Astrocyte (in vitro differentiated cells and primary cell): ENCODE data around the gene TRIM8. TPM values are rescaled to one million over a fixed set of nuclear protein-coding genes. Genes with fewer than 3 reads are reported as not detected.
A peak's percentile ranks its signal among the peaks of the same experiment; 100 is the strongest.

ENCODE experiments used
- DNase-seq: peaks from one replicate; pipeline ENCODE4 v3.0.0-alpha.2; 2010; ENCODE audit warnings: low read depth
- FAIRE-seq: peaks from 2 replicates; lab custom pipeline; 2011; peaks lifted over from hg19 to GRCh38; lab: Jason Lieb, UNC
- H2AFZ ChIP-seq: 2 replicates; pipeline ENCODE4 v1.6.0; 2012; ENCODE audit warnings: low read depth, low read length, inconsistent platforms
- H3K27ac ChIP-seq: 2 replicates; pipeline ENCODE4 v1.5.1; 2011; ENCODE audit warnings: low read depth, low read length, inconsistent platforms
- H3K27me3 ChIP-seq: 2 replicates; pipeline ENCODE4 v1.6.0; 2011; ENCODE audit warnings: low read length, inconsistent platforms; ENCODE audit not compliant: insufficient read depth
- H3K36me3 ChIP-seq: 2 replicates; pipeline ENCODE4 v1.5.1; 2011; ENCODE audit warnings: low read length, inconsistent platforms; ENCODE audit not compliant: insufficient read depth
- H3K4me1 ChIP-seq: 2 replicates; pipeline ENCODE4 v1.5.1; 2011; ENCODE audit warnings: low read length, inconsistent platforms; ENCODE audit not compliant: insufficient read depth
- H3K4me2 ChIP-seq: 2 replicates; pipeline ENCODE4 v1.6.0; 2012; ENCODE audit warnings: low read length, inconsistent platforms
- H3K4me3 ChIP-seq: 2 replicates; pipeline ENCODE4 v1.5.1; 2011; ENCODE audit warnings: low read depth, mild to moderate bottlenecking, low read length, inconsistent platforms; ENCODE audit not compliant: insufficient read depth
- H3K79me2 ChIP-seq: 2 replicates; pipeline ENCODE4 v1.6.0; 2012; ENCODE audit warnings: mild to moderate bottlenecking, low read length, inconsistent platforms; ENCODE audit not compliant: insufficient read depth
- H3K9ac ChIP-seq: 2 replicates; pipeline ENCODE4 v1.6.0; 2012; ENCODE audit warnings: mild to moderate bottlenecking, low read length, inconsistent platforms
- H3K9me3 ChIP-seq: 2 replicates; pipeline ENCODE4 v1.5.1; 2012; ENCODE audit warnings: low read depth, mild to moderate bottlenecking, low read length, inconsistent platforms; ENCODE audit not compliant: insufficient read depth
- H4K20me1 ChIP-seq: 2 replicates; pipeline ENCODE4 v1.6.0; 2012; ENCODE audit warnings: low read length, inconsistent platforms; ENCODE audit not compliant: insufficient read depth
- H3K27ac Mint-ChIP-seq: one replicate; pipeline ENCODE4 v1.8.0; 2021; ENCODE audit warnings: mild to moderate bottlenecking, mixed read lengths; ENCODE audit not compliant: unreplicated experiment
- H3K27me3 Mint-ChIP-seq: one replicate; pipeline ENCODE4 v1.8.0; 2021; ENCODE audit warnings: low read depth, mixed read lengths; ENCODE audit not compliant: unreplicated experiment
- H3K36me3 Mint-ChIP-seq: one replicate; pipeline ENCODE4 v1.8.0; 2021; ENCODE audit warnings: low read depth, mixed read lengths; ENCODE audit not compliant: unreplicated experiment
- H3K4me1 Mint-ChIP-seq: one replicate; pipeline ENCODE4 v1.8.0; 2021; ENCODE audit warnings: low read depth, mixed read lengths; ENCODE audit not compliant: unreplicated experiment
- H3K4me3 Mint-ChIP-seq: one replicate; pipeline ENCODE4 v1.8.0; 2021; ENCODE audit warnings: mild to moderate bottlenecking, moderate library complexity, mixed read lengths; ENCODE audit not compliant: unreplicated experiment
- H3K9me3 Mint-ChIP-seq: one replicate; pipeline ENCODE4 v1.8.0; 2021; ENCODE audit warnings: mild to moderate bottlenecking, mixed read lengths; ENCODE audit not compliant: unreplicated experiment
- CTCF ChIP-seq: IDR thresholded peaks from 2 replicates; pipeline ENCODE4 v1.5.1; 2011; ENCODE audit warnings: low read depth, mild to moderate bottlenecking, inconsistent platforms, low read length, moderate library complexity; ENCODE audit not compliant: insufficient read depth
- EZH2 ChIP-seq: IDR thresholded peaks from 2 replicates; pipeline ENCODE4 v1.6.1; 2012; ENCODE audit warnings: mild to moderate bottlenecking, low read length, inconsistent platforms; ENCODE audit not compliant: insufficient read depth
- total RNA-seq: library from RNA; stranded (reverse); gene quantifications from 2 replicates; pipeline ENCODE4 v1.2.1, GENCODE V29; 2021

Gene TRIM8
- total RNA-seq, 1 donor from 2014 or later = 117 TPM

- Histone ChIP-seq H3K27me3 (no peaks in the 10 kb centered on the region), H3K4me2 (no peak overlapping the region), H3K9ac (no peak overlapping the region), H3K4me3 (no peak overlapping the region), H3K36me3 (peaks cover 30% of the 10 kb centered on the region), H2AFZ (no peak overlapping the region), H3K9me3 (no peaks in the 10 kb centered on the region), H3K79me2 (peaks cover 77% of the 10 kb centered on the region), H4K20me1 (peaks cover 97% of the 10 kb centered on the region), H3K4me1 (peaks cover 30% of the 10 kb centered on the region), H3K27ac (no peak overlapping the region)
- H3K36me3 Mint-ChIP-seq = peaks cover 15% of the 10 kb centered on the region
- FAIRE-seq (no peak), DNase-seq (no peak)
- H3K27ac Mint-ChIP-seq = no peak overlapping the region
- H3K4me1 Mint-ChIP-seq = peaks cover 42% of the 10 kb centered on the region
- H3K9me3 Mint-ChIP-seq = no peaks in the 10 kb centered on the region
- no peaks in the 10 kb centered on the region for H3K27me3 Mint-ChIP-seq
- H3K4me3 Mint-ChIP-seq = peak overlapping the region; percentile 54
- TF ChIP-seq CTCF (no peak), EZH2 (no peak)
Observed at GRCh38 chr10:102652170-102652916, 8.1 kb downstream of the TRIM8 start.

GRCh38 chr10:102653060-102653459 is 8.8 kb downstream of the TRIM8 start:
- Histone ChIP-seq H3K9me3 (no peaks in the 10 kb centered on the region), H3K4me2 (no peak overlapping the region), H3K27me3 (no peaks in the 10 kb centered on the region), H3K9ac (no peak overlapping the region), H3K79me2 (peaks cover 70% of the 10 kb centered on the region), H3K36me3 (peaks cover 32% of the 10 kb centered on the region), H2AFZ (no peak overlapping the region), H3K27ac (no peak overlapping the region), H3K4me1 (peaks cover 23% of the 10 kb centered on the region), H3K4me3 (no peak overlapping the region), H4K20me1 (peaks cover 93% of the 10 kb centered on the region)
- no peak for DNase-seq
- Mint-ChIP-seq H3K27ac (no peak overlapping the region), H3K36me3 (peaks cover 18% of the 10 kb centered on the region), H3K9me3 (no peaks in the 10 kb centered on the region), H3K4me1 (peaks cover 38% of the 10 kb centered on the region), H3K27me3 (no peaks in the 10 kb centered on the region), H3K4me3 (peak overlapping the region; percentile 40)
- no peak for TF ChIP-seq EZH2
- TF ChIP-seq CTCF = no peak
- FAIRE-seq = no peak

- Mint-ChIP-seq H3K9me3 (no peaks in the 10 kb centered on the region), H3K27ac (peak overlapping the region; percentile 26), H3K36me3 (peaks cover 21% of the 10 kb centered on the region), H3K4me1 (peaks cover 27% of the 10 kb centered on the region), H3K4me3 (no peak overlapping the region), H3K27me3 (no peaks in the 10 kb centered on the region)
- Histone ChIP-seq H3K36me3 (peaks cover 40% of the 10 kb centered on the region), H3K9ac (no peak overlapping the region), H4K20me1 (peaks cover 91% of the 10 kb centered on the region), H3K4me1 (peaks cover 8% of the 10 kb centered on the region), H3K9me3 (no peaks in the 10 kb centered on the region), H3K4me3 (no peak overlapping the region), H3K79me2 (peaks cover 55% of the 10 kb centered on the region), H2AFZ (no peak overlapping the region), H3K27me3 (no peaks in the 10 kb centered on the region), H3K4me2 (no peak overlapping the region), H3K27ac (no peak overlapping the region)
- DNase-seq = no peak
- no peak for FAIRE-seq
- no peak for TF ChIP-seq CTCF
- no peak for TF ChIP-seq EZH2
Observed at GRCh38 chr10:102654566-102654965, 10.3 kb downstream of the TRIM8 start.
